Ectodermal cell (in vitro differentiated cells): Measurements from ENCODE around the gene GABBR2.
"Not testable (repeated sequence)": the region's sequence is repeated elsewhere in the genome, so short reads cannot be mapped to it uniquely, and the experiment has no call there.

ENCODE experiments used
- H3K27ac ChIP-seq: 2 replicates; pipeline ENCODE4 v1.7.0; 2013; ENCODE audit warnings: mild to moderate bottlenecking, low read depth, low read length; ENCODE audit not compliant: insufficient read depth, poor library complexity, severe bottlenecking
- H3K27me3 ChIP-seq: 2 replicates; pipeline ENCODE4 v1.7.0; 2013; ENCODE audit warnings: mild to moderate bottlenecking, low read length; ENCODE audit not compliant: insufficient read depth, control insufficient read depth, poor library complexity, severe bottlenecking
- H3K36me3 ChIP-seq: one replicate; pipeline ENCODE4 v1.7.0; 2013; ENCODE audit warnings: low read length; ENCODE audit not compliant: control insufficient read depth, insufficient read depth
- H3K4me1 ChIP-seq: one replicate; pipeline ENCODE4 v1.7.0; 2013; ENCODE audit warnings: low read length; ENCODE audit not compliant: control insufficient read depth, insufficient read depth
- H3K4me3 ChIP-seq: 2 replicates; pipeline ENCODE4 v1.7.0; 2013; ENCODE audit warnings: low read depth, low read length, control low read depth; ENCODE audit not compliant: insufficient read depth
- H3K9me3 ChIP-seq: 2 replicates; pipeline ENCODE4 v1.7.0; 2013; ENCODE audit warnings: mild to moderate bottlenecking, low read length, moderate library complexity; ENCODE audit not compliant: control insufficient read depth
- WGBS, 2 experiments: methylation state at CpG; one replicate each; pipeline ENCODE4 v1.1.7; 2013; ENCODE audit warnings: missing lambda C conversion rate in 2 of 2; 5-methylcytosine and 5-hydroxymethylcytosine counted together

Gene GABBR2

DNA sequence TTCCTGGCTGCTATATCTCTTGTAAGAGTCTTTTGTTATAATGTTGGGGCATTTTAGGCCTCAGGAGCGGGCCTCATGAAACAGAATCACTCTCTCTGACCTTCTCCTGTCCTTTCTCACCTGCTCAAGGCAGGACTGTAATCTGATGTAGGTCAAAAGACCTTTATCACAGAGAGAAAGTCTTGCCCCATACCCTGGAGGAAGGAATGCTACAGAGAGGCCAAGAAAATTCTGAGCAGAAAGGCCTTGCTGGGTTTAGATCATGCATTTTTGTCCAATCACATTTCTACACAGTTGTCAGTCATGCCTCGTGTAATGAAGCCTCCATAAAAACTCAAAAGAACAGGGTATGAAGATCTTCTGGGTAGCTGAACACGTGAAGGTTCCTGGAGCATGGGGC lies 408.1 kb downstream of the GABBR2 start:
- Histone ChIP-seq H3K36me3 (no peaks in the 10 kb centered on the region), H3K27me3 (no peaks in the 10 kb centered on the region), H3K27ac (no peak overlapping the region), H3K4me3 (no peak overlapping the region), H3K4me1 (peaks cover 11% of the 10 kb centered on the region), H3K9me3 (no peaks in the 10 kb centered on the region)
- WGBS, 2 experiments = 83 to 95% methylated on average over 3 of the region's 3 CpGs

DNA sequence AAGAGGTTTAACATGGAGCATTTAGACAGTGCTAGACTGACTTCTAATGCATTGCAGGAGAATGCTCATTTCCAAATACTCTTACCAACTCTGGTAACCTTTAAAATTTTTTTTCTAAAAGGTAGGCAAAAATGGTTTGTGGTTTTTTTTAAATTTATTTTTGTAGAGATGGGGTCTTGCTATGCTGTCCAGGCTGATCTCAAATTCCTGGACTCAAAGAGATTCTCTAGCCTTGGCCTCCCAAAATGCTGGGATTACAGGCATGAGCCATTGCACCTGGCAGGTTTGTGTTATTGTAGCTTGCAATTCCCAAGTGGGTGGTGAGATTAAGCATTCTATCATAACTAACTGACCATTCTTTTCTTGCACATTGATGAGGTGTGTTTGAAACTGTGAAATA lies 410.3 kb downstream of the GABBR2 start:
- no peaks in the 10 kb centered on the region for H3K36me3 ChIP-seq
- H3K4me1 ChIP-seq = peaks cover under 1% of the 10 kb centered on the region
- no peaks in the 10 kb centered on the region for H3K9me3 ChIP-seq
- H3K27me3 ChIP-seq = no peaks in the 10 kb centered on the region
- H3K4me3 ChIP-seq = no peak overlapping the region
- H3K27ac ChIP-seq = no peak overlapping the region

DNA sequence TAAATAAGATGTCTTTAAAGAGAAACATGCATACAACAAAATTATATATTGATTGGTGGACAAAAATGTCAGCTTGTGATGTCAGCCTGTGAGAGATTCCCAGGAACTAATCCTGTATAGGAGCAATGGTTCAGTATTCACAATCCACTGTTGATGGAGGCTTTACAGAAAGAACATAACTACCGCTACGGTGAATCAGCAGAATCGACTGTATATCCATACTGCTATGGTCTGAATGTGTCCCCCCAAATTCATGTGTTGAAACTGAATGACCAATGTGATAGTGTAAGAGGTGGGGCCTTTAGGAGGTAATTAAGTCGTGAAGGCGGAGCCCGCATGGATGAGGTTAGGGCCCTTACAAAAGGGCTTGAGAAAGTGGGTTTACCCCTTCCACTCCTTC lies 412.9 kb downstream of the GABBR2 start:
- no peaks in the 10 kb centered on the region for H3K27me3 ChIP-seq
- H3K4me1 ChIP-seq = no peaks in the 10 kb centered on the region
- no peaks in the 10 kb centered on the region for H3K36me3 ChIP-seq
- WGBS, 2 experiments = 92 to 94% methylated on average over 6 of the region's 6 CpGs
- no peaks in the 10 kb centered on the region for H3K9me3 ChIP-seq
- H3K27ac ChIP-seq = no peak overlapping the region
- H3K4me3 ChIP-seq = no peak overlapping the region

DNA sequence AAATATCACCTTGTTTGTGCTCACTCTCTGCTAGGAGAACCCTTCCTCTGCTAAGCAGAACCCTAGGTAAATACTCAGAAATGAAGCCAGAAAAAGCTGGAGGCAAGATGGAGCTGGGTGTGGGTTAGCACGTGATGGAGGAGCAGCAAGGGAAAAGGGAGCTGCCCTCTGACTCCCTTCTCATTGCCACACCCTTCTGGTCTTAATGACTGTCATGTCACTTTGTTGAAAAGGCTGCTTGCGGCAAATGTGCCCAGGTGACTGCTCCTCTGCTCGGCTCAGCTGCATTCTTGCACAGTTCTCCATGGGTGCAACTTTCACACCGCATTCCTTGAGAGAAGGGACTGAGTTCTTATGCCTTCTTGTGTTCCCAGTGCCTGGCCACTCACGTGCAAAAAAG lies 416.9 kb downstream of the GABBR2 start:
- Histone ChIP-seq H3K4me1 (no peaks in the 10 kb centered on the region), H3K27me3 (no peaks in the 10 kb centered on the region), H3K9me3 (no peaks in the 10 kb centered on the region), H3K27ac (no peak overlapping the region), H3K36me3 (no peaks in the 10 kb centered on the region), H3K4me3 (no peak overlapping the region)
- WGBS, 2 experiments = 76 to 82% methylated on average over 5 of the region's 5 CpGs

DNA sequence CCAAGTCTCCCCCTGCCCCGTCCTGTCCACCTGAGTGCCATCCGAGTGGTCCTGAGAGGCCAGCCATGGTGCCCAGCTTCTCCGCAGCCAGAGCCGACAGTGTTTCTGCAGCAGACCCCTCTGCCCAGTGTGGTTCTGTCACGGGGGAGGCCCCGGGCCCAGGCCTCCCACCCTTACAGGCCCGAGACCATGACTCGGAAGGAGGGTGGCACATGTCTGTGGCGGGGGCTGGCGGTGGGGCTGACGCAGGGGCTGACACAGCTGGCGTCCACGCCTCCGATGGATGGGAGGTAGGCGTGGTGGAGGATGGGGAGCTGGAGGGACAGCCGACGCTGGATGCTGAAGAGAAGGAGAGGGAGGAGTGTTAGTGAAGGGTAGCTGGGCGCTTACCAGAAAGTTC lies 418.3 kb downstream of the GABBR2 start:
- no peak overlapping the region for H3K4me3 ChIP-seq
- H3K27ac ChIP-seq = no peak overlapping the region
- H3K9me3 ChIP-seq = no peaks in the 10 kb centered on the region
- no peaks in the 10 kb centered on the region for H3K36me3 ChIP-seq
- no peaks in the 10 kb centered on the region for H3K4me1 ChIP-seq
- no peaks in the 10 kb centered on the region for H3K27me3 ChIP-seq
- WGBS, 2 experiments = 94% methylated on average over 18 of the region's 18 CpGs

DNA sequence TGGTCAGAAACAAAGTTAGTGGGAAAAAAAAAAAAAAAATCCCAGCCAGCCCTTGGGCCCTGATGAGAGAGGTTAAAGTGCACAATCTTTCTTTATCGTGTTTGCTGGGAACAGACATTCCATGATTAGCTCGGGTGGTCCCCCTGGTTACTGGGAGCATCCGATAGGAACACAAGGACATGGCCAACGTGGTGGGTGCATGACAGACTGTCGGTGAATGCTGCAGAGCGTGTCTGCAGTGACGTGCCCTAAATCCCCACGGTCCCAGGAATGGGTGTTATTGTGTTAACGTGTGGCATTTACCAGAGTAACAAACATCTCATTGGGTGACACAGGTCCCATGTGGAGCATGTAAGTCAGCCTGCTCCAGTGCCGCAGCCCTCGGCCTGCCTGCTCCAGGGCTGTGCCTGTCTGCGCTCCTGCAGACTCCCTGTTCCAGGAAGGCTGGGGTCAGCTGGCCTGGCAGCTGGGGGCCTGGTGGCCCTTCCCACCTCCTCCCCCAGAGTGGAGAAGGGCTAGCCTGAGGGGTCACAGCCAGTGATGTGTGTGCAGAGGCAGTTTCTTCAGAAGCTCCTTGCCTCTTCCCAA lies 419.0 kb downstream of the GABBR2 start:
- no peaks in the 10 kb centered on the region for H3K9me3 ChIP-seq
- WGBS, 2 experiments = 88 to 92% methylated on average over 12 of the region's 12 CpGs
- no peaks in the 10 kb centered on the region for H3K27me3 ChIP-seq
- no peak overlapping the region for H3K4me3 ChIP-seq
- no peak overlapping the region for H3K27ac ChIP-seq
- H3K36me3 ChIP-seq = no peaks in the 10 kb centered on the region
- H3K4me1 ChIP-seq = no peaks in the 10 kb centered on the region

DNA sequence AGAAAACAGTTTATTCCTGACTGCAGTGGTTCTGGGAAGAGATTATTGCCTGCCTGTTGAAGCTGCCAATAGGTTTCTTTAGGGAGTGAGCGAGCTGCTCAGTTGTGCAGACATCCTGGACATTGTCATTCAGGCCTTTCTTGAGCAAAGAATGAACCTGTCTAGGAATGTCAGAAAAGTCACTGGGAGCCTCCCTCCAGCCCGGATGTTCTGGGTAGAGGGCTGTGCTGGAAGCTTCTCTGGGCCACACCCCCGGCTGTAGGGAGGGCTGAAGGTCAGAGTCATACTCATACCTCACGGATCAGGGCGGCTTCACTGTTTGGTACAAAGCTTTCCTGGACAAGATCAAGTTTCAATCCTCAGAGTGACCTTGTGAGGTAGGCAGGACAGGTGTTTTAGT lies 419.9 kb downstream of the GABBR2 start:
- H3K27ac ChIP-seq = no peak overlapping the region
- no peaks in the 10 kb centered on the region for H3K36me3 ChIP-seq
- H3K4me3 ChIP-seq = no peak overlapping the region
- 89 to 92% methylated on average over 5 of the region's 5 CpGs for WGBS, 2 experiments
- no peaks in the 10 kb centered on the region for H3K27me3 ChIP-seq
- no peaks in the 10 kb centered on the region for H3K4me1 ChIP-seq
- no peaks in the 10 kb centered on the region for H3K9me3 ChIP-seq

DNA sequence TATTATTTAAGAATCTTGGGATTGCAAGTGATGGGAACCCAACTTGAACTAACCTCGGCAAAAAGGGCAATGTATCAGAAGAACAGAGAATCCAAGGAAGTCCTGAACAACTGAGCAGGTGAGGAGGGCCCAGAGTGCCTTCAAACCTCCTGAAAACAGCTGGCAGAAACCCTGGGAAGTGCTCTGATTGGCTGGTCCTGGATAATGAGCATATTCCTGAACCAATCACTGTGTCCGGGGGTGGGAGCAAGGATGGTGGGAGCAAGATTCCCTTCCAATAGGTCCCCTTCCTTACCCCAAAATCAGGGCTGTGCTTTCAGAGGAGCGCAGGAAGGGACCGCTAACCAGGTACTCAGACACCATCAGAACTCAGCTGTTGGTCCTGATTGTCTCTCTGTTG lies 421.4 kb downstream of the GABBR2 start:
- 91 to 97% methylated on average over 4 of the region's 4 CpGs for WGBS, 2 experiments
- H3K4me3 ChIP-seq = no peak overlapping the region

DNA sequence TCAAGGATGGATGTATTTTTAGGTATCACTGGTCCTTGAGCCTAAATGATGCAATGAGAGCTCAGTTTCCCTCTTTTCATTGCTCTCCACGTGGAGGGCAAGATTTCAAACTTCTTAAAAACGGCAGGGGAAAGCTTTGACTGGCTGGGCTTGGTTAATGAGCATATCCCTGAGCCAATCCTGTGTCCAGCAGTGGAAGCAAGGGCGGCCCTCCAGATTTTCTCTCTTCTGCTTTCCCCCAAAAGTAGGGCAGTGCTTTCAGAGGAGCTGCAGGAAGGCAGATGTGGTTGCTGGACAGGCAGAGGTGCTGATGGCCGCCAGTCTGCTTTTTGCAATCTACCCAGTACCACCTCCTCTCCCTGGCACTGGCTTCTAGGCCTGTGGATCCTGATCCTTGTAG lies 423.3 kb downstream of the GABBR2 start:
- no peaks in the 10 kb centered on the region for H3K4me1 ChIP-seq
- H3K36me3 ChIP-seq = no peaks in the 10 kb centered on the region
- no peak overlapping the region for H3K27ac ChIP-seq
- H3K4me3 ChIP-seq = no peak overlapping the region
- 76 to 81% methylated on average over 4 of the region's 4 CpGs for WGBS, 2 experiments
- no peaks in the 10 kb centered on the region for H3K27me3 ChIP-seq
- no peaks in the 10 kb centered on the region for H3K9me3 ChIP-seq

More for the DNA sequence above, 421.4 kb downstream of the GABBR2 start:
- Histone ChIP-seq H3K27ac (no peak overlapping the region), H3K9me3 (no peaks in the 10 kb centered on the region), H3K4me1 (no peaks in the 10 kb centered on the region), H3K36me3 (no peaks in the 10 kb centered on the region), H3K27me3 (no peaks in the 10 kb centered on the region)

DNA sequence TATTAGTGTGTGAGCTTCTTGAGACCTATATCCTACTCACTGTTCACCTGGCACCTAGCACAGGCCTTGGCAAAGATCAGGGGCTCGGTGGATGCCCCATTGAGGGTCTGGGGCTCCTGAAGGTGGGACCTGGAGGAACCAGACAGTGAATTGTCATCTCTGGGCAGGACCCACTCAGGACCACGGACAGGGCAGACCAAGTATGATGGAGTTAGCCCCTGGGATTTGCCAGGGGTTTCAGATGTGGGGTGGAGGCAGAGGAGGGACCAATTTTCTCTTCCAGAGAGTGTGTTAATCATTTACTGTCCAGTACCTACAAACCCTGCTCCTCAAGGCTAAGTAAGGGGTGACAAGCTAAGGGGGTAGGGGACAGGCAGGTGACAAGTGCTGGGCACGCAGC lies 424.0 kb downstream of the GABBR2 start:
- 86 to 87% methylated on average over 3 of the region's 3 CpGs for WGBS, 2 experiments

DNA sequence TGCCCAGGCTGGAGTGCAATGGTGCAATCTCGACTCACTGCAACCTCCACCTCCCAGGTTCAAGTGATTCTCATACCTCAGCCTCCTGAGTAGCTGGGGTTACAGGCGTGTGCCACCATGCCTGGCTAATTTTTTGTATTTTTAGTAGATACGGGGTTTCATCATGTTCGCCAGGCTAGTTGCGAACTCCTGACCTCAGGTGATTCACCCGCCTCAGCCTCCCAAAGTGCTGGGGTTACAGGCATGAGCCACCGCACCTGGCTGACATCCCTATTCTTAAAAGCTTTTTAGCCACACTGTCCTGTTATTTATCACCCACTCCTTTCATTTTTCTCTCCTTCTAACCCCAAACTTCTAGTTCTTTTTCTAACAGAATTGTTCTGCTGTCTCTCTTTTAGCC lies 425.6 kb downstream of the GABBR2 start:
- not testable (repeated sequence) for H3K4me3 ChIP-seq, H3K4me1 ChIP-seq, H3K27me3 ChIP-seq, H3K36me3 ChIP-seq, H3K9me3 ChIP-seq, H3K27ac ChIP-seq
- WGBS, 2 experiments = 90 to 92% methylated on average over 7 of the region's 7 CpGs

More for the DNA sequence above, 424.0 kb downstream of the GABBR2 start:
- Histone ChIP-seq H3K9me3 (no peaks in the 10 kb centered on the region), H3K27me3 (no peaks in the 10 kb centered on the region), H3K4me3 (no peak overlapping the region), H3K36me3 (no peaks in the 10 kb centered on the region), H3K27ac (no peak overlapping the region), H3K4me1 (no peaks in the 10 kb centered on the region)
